ENCODE results near the gene DHCR7. TPM values are rescaled to one million over a fixed set of nuclear protein-coding genes. Genes with fewer than 3 reads are reported as not detected.

DHCR7 gene
- total RNA-seq, 1 donor from 2014 or later, result 64.2 TPM

- intact Hi-C loops (cut with DNase I), result no loop called here
- Histone ChIP-seq H3K27ac (no peak overlapping the region), H3K27me3 (ENCODE audit: low read depth) (peaks cover 4% of the 10 kb centered on the region), H3K9me3 (no peaks in the 10 kb centered on the region), H3K4me1 (no peaks in the 10 kb centered on the region), H3K36me3 (no peaks in the 10 kb centered on the region), H3K4me3 (no peak overlapping the region)
- DNase-seq, result no peak
- no peak for ATAC-seq
- no peak for TF ChIP-seq CTCF (IDR thresholded peaks at IDR 0.05)
These were observed 51.6 kb downstream of the DHCR7 start for GRCh38 chr11:71396548-71397123.

GRCh38 chr11:71395774-71396173, 52.4 kb downstream of the DHCR7 start:
- TF ChIP-seq CTCF (IDR thresholded peaks at IDR 0.05), result no peak
- H3K27ac ChIP-seq, result no peak overlapping the region
- intact Hi-C loops (cut with DNase I), result no loop called here
- H3K4me1 ChIP-seq, result no peaks in the 10 kb centered on the region
- DNase-seq (no peak), ATAC-seq (no peak)
- no peaks in the 10 kb centered on the region for H3K36me3 ChIP-seq
- H3K27me3 ChIP-seq (ENCODE audit: low read depth), result peaks cover 4% of the 10 kb centered on the region
- H3K4me3 ChIP-seq, result no peak overlapping the region
- no peaks in the 10 kb centered on the region for H3K9me3 ChIP-seq

- no peak overlapping the region for H3K27ac ChIP-seq
- peaks cover 4% of the 10 kb centered on the region for H3K27me3 ChIP-seq (ENCODE audit: low read depth)
- ATAC-seq (no peak), DNase-seq (no peak)
- H3K36me3 ChIP-seq, result no peaks in the 10 kb centered on the region
- no peak for TF ChIP-seq CTCF (IDR thresholded peaks at IDR 0.05)
- intact Hi-C loops (cut with DNase I), result no loop called here
- H3K9me3 ChIP-seq, result no peaks in the 10 kb centered on the region
- H3K4me1 ChIP-seq, result no peaks in the 10 kb centered on the region
- no peak overlapping the region for H3K4me3 ChIP-seq
These were observed 53.0 kb downstream of the DHCR7 start for GRCh38 chr11:71395263-71395560.

- H3K9me3 ChIP-seq, result no peaks in the 10 kb centered on the region
- H3K4me1 ChIP-seq, result no peaks in the 10 kb centered on the region
- no peak overlapping the region for H3K27ac ChIP-seq
- DNase-seq, result no peak
- H3K27me3 ChIP-seq (ENCODE audit: low read depth), result peaks cover 10% of the 10 kb centered on the region
- TF ChIP-seq CTCF (IDR thresholded peaks at IDR 0.05), result no peak
- H3K36me3 ChIP-seq, result no peaks in the 10 kb centered on the region
- intact Hi-C loops (cut with DNase I), result no loop called here
- no peak for ATAC-seq
- H3K4me3 ChIP-seq, result no peak overlapping the region
These were observed 54.9 kb downstream of the DHCR7 start for GRCh38 chr11:71393283-71393682.

- Histone ChIP-seq H3K9me3 (no peaks in the 10 kb centered on the region), H3K36me3 (no peaks in the 10 kb centered on the region), H3K4me1 (no peaks in the 10 kb centered on the region), H3K27me3 (ENCODE audit: low read depth) (peaks cover 10% of the 10 kb centered on the region), H3K4me3 (no peak overlapping the region), H3K27ac (no peak overlapping the region)
- intact Hi-C loops (cut with DNase I), result no loop called here
- TF ChIP-seq CTCF (IDR thresholded peaks at IDR 0.05), result no peak
- no peak for DNase-seq
- no peak for ATAC-seq
These were observed 56.4 kb downstream of the DHCR7 start for GRCh38 chr11:71391796-71392195.

- Histone ChIP-seq H3K36me3 (no peaks in the 10 kb centered on the region), H3K27me3 (ENCODE audit: low read depth) (peaks cover 10% of the 10 kb centered on the region), H3K4me1 (no peaks in the 10 kb centered on the region), H3K9me3 (no peaks in the 10 kb centered on the region), H3K4me3 (no peak overlapping the region), H3K27ac (no peak overlapping the region)
- no peak for TF ChIP-seq CTCF (IDR thresholded peaks at IDR 0.05)
- DNase-seq (no peak), ATAC-seq (no peak)
- intact Hi-C loops (cut with DNase I), result no loop called here
These were observed 56.8 kb downstream of the DHCR7 start for GRCh38 chr11:71391352-71391751.
